Measurements from ENCODE around the gene PI4KA. TPM values are rescaled to one million over a fixed set of nuclear protein-coding genes. Genes with fewer than 3 reads are reported as not detected.
"Not testable (repeated sequence)": the region's sequence is repeated elsewhere in the genome, so short reads cannot be mapped to it uniquely, and the experiment has no call there.

Gene PI4KA
- total RNA-seq, 5 donors from 2014 or later (not counting 1 experiment from before 2014, with no cell fraction given): 135 to 187 (median 143) TPM

- CTCF ChIA-PET: no interaction called here
- H3K27ac Mint-ChIP-seq: no peak overlapping the region
- peaks cover 19 to 33% of the 10 kb centered on the region in 2 donors for H3K27me3 Mint-ChIP-seq
- H3K4me3 Mint-ChIP-seq: no peak overlapping the region
- no peaks in the 10 kb centered on the region for H3K9me3 Mint-ChIP-seq
- Histone ChIP-seq H3K4me1 (ENCODE audit: control insufficient read depth in 1 of 2, extremely low read depth in 1 of 2, insufficient read depth in 2 of 2, low read length in 2 of 2) (no peaks in the 10 kb centered on the region), H3K27me3 (replicated peaks in 1 of 2; ENCODE audit: control insufficient read depth in 2 of 2, extremely low read depth in 1 of 2, insufficient read depth in 2 of 2, low read length in 1 of 2) (no peaks in the 10 kb centered on the region), H3K27ac (ENCODE audit: low read length) (no peak overlapping the region), H3K9me3 (no peaks in the 10 kb centered on the region), H3K36me3 (ENCODE audit: control insufficient read depth in 2 of 2, extremely low read depth in 1 of 2, insufficient read depth in 1 of 2, low read length in 1 of 2) (no peaks in the 10 kb centered on the region), H3K4me3 (ENCODE audit: control insufficient read depth in 1 of 2, extremely low read depth in 1 of 2, low read length in 1 of 2) (no peak overlapping the region)
- POLR2A ChIA-PET: no interaction called here
- DNase-seq (no peak), ATAC-seq (replicated peaks in 1 of 4) (no peak)
- no peaks in the 10 kb centered on the region for H3K4me1 Mint-ChIP-seq
- H3K36me3 Mint-ChIP-seq: no peaks in the 10 kb centered on the region
- no CpG with 5 or more reads among the region's 2 CpGs for WGBS (ENCODE audit: insufficient coverage)
Measured at GRCh38 chr22:20677684-20678242, 180.8 kb downstream of the PI4KA start.

- H3K27me3 ChIP-seq (replicated peaks in 1 of 2; ENCODE audit: control insufficient read depth in 2 of 2, extremely low read depth in 1 of 2, insufficient read depth in 2 of 2, low read length in 1 of 2); H3K9me3 ChIP-seq; H3K36me3 ChIP-seq (ENCODE audit: control insufficient read depth in 2 of 2, extremely low read depth in 1 of 2, insufficient read depth in 1 of 2, low read length in 1 of 2); ATAC-seq (replicated peaks in 1 of 4); H3K36me3 Mint-ChIP-seq; H3K4me3 ChIP-seq (ENCODE audit: control insufficient read depth in 1 of 2, extremely low read depth in 1 of 2, low read length in 1 of 2); H3K4me3 Mint-ChIP-seq; H3K4me1 Mint-ChIP-seq; H3K4me1 ChIP-seq (ENCODE audit: control insufficient read depth in 1 of 2, extremely low read depth in 1 of 2, insufficient read depth in 2 of 2, low read length in 2 of 2); CTCF ChIA-PET; POLR2A ChIA-PET; DNase-seq; H3K9me3 Mint-ChIP-seq; H3K27ac ChIP-seq (ENCODE audit: low read length); H3K27ac Mint-ChIP-seq: not testable (repeated sequence)
- H3K27me3 Mint-ChIP-seq: peaks cover 19 to 41% of the 10 kb centered on the region in 2 donors
- no CpG with 5 or more reads among the region's 1 CpG for WGBS (ENCODE audit: insufficient coverage)
Measured at GRCh38 chr22:20675613-20676012, 183.0 kb downstream of the PI4KA start.

GRCh38 chr22:20674998-20675397 lies 183.6 kb downstream of the PI4KA start:
- Mint-ChIP-seq H3K27ac (no peak overlapping the region), H3K4me3 (no peak overlapping the region), H3K36me3 (no peaks in the 10 kb centered on the region), H3K4me1 (peaks cover 0 to 3% (median 0%) of the 10 kb centered on the region in 3 donors), H3K9me3 (no peaks in the 10 kb centered on the region), H3K27me3 (peaks cover 19 to 42% of the 10 kb centered on the region in 2 donors)
- peaks cover 0 to 12% of the 10 kb centered on the region in 2 experiments for H3K27me3 ChIP-seq (replicated peaks in 1 of 2; ENCODE audit: control insufficient read depth in 2 of 2, extremely low read depth in 1 of 2, insufficient read depth in 2 of 2, low read length in 1 of 2)
- H3K4me3 ChIP-seq (ENCODE audit: control insufficient read depth in 1 of 2, extremely low read depth in 1 of 2, low read length in 1 of 2): no peak overlapping the region
- ChIA-PET POLR2A (no interaction called here), CTCF (interaction anchor here in 1 of 2 donors (0.6 kb wide), 1 partner anchor 257 kb away, joined by 3 read pairs; no protein-coding TSS in a partner anchor)
- H3K9me3 ChIP-seq: no peaks in the 10 kb centered on the region
- no peak for DNase-seq
- H3K4me1 ChIP-seq (ENCODE audit: control insufficient read depth in 1 of 2, extremely low read depth in 1 of 2, insufficient read depth in 2 of 2, low read length in 2 of 2): no peaks in the 10 kb centered on the region
- no peaks in the 10 kb centered on the region for H3K36me3 ChIP-seq (ENCODE audit: control insufficient read depth in 2 of 2, extremely low read depth in 1 of 2, insufficient read depth in 1 of 2, low read length in 1 of 2)
- no peak overlapping the region for H3K27ac ChIP-seq (ENCODE audit: low read length)
- ATAC-seq (replicated peaks in 1 of 4): no peak

GRCh38 chr22:20673295-20674195 lies 185.1 kb downstream of the PI4KA start:
- peaks cover 0 to 3% (median 0%) of the 10 kb centered on the region in 3 donors for H3K4me1 Mint-ChIP-seq
- no peaks in the 10 kb centered on the region for H3K9me3 Mint-ChIP-seq
- H3K4me3 Mint-ChIP-seq: no peak overlapping the region
- no peak for ATAC-seq (replicated peaks in 1 of 4)
- peaks cover 14 to 41% of the 10 kb centered on the region in 2 donors for H3K27me3 Mint-ChIP-seq
- no peaks in the 10 kb centered on the region for H3K36me3 Mint-ChIP-seq
- 86% methylated on average over 1 of the region's 5 CpGs for WGBS (ENCODE audit: insufficient coverage)
- H3K27ac ChIP-seq (ENCODE audit: low read length): no peak overlapping the region
- no peaks in the 10 kb centered on the region for H3K4me1 ChIP-seq (ENCODE audit: control insufficient read depth in 1 of 2, extremely low read depth in 1 of 2, insufficient read depth in 2 of 2, low read length in 2 of 2)
- no peaks in the 10 kb centered on the region for H3K9me3 ChIP-seq
- H3K36me3 ChIP-seq (ENCODE audit: control insufficient read depth in 2 of 2, extremely low read depth in 1 of 2, insufficient read depth in 1 of 2, low read length in 1 of 2): no peaks in the 10 kb centered on the region
- H3K4me3 ChIP-seq (ENCODE audit: control insufficient read depth in 1 of 2, extremely low read depth in 1 of 2, low read length in 1 of 2): no peak overlapping the region
- POLR2A ChIA-PET: no interaction called here
- H3K27ac Mint-ChIP-seq: no peak overlapping the region
- CTCF ChIA-PET: interaction anchor here in 1 of 2 donors (0.5 to 0.9 kb wide), 2 partner anchors 213 to 255 kb away, joined by 3 read pairs; no protein-coding TSS in a partner anchor
- peaks cover 0 to 26% of the 10 kb centered on the region in 2 experiments for H3K27me3 ChIP-seq (replicated peaks in 1 of 2; ENCODE audit: control insufficient read depth in 2 of 2, extremely low read depth in 1 of 2, insufficient read depth in 2 of 2, low read length in 1 of 2)
- DNase-seq: no peak

GRCh38 chr22:20672732-20673131 lies 185.9 kb downstream of the PI4KA start:
- H3K36me3 Mint-ChIP-seq: no peaks in the 10 kb centered on the region
- no peaks in the 10 kb centered on the region for H3K36me3 ChIP-seq (ENCODE audit: control insufficient read depth in 2 of 2, extremely low read depth in 1 of 2, insufficient read depth in 1 of 2, low read length in 1 of 2)
- H3K4me3 Mint-ChIP-seq: no peak overlapping the region
- WGBS (ENCODE audit: insufficient coverage): no CpG with 5 or more reads among the region's 3 CpGs
- ChIA-PET POLR2A (no interaction called here), CTCF (interaction anchor here in 1 of 2 donors (0.9 kb wide), 1 partner anchor 255 kb away, joined by 3 read pairs; no protein-coding TSS in a partner anchor)
- H3K27me3 Mint-ChIP-seq: peaks cover 14 to 39% of the 10 kb centered on the region in 2 donors
- no peak overlapping the region for H3K4me3 ChIP-seq (ENCODE audit: control insufficient read depth in 1 of 2, extremely low read depth in 1 of 2, low read length in 1 of 2)
- no peak overlapping the region for H3K27ac ChIP-seq (ENCODE audit: low read length)
- H3K4me1 Mint-ChIP-seq: peaks cover 0 to 3% (median 0%) of the 10 kb centered on the region in 3 donors
- H3K9me3 Mint-ChIP-seq: no peaks in the 10 kb centered on the region
- peaks cover 0 to 29% of the 10 kb centered on the region in 2 experiments for H3K27me3 ChIP-seq (replicated peaks in 1 of 2; ENCODE audit: control insufficient read depth in 2 of 2, extremely low read depth in 1 of 2, insufficient read depth in 2 of 2, low read length in 1 of 2)
- no peaks in the 10 kb centered on the region for H3K4me1 ChIP-seq (ENCODE audit: control insufficient read depth in 1 of 2, extremely low read depth in 1 of 2, insufficient read depth in 2 of 2, low read length in 2 of 2)
- no peak overlapping the region for H3K27ac Mint-ChIP-seq
- no peak for DNase-seq
- no peaks in the 10 kb centered on the region for H3K9me3 ChIP-seq
- ATAC-seq (replicated peaks in 1 of 4): no peak

GRCh38 chr22:20672082-20672424 lies 186.6 kb downstream of the PI4KA start:
- ChIA-PET CTCF (no interaction called here), POLR2A (no interaction called here)
- no peaks in the 10 kb centered on the region for H3K9me3 Mint-ChIP-seq
- no CpG with 5 or more reads among the region's 5 CpGs for WGBS (ENCODE audit: insufficient coverage)
- Histone ChIP-seq H3K36me3 (ENCODE audit: control insufficient read depth in 2 of 2, extremely low read depth in 1 of 2, insufficient read depth in 1 of 2, low read length in 1 of 2) (no peaks in the 10 kb centered on the region), H3K27ac (ENCODE audit: low read length) (no peak overlapping the region), H3K27me3 (replicated peaks in 1 of 2; ENCODE audit: control insufficient read depth in 2 of 2, extremely low read depth in 1 of 2, insufficient read depth in 2 of 2, low read length in 1 of 2) (peaks cover 0 to 29% of the 10 kb centered on the region in 2 experiments), H3K4me3 (ENCODE audit: control insufficient read depth in 1 of 2, extremely low read depth in 1 of 2, low read length in 1 of 2) (no peak overlapping the region), H3K4me1 (ENCODE audit: control insufficient read depth in 1 of 2, extremely low read depth in 1 of 2, insufficient read depth in 2 of 2, low read length in 2 of 2) (no peaks in the 10 kb centered on the region), H3K9me3 (no peaks in the 10 kb centered on the region)
- ATAC-seq (replicated peaks in 1 of 4) (no peak), DNase-seq (no peak)
- peaks cover 0 to 3% (median 0%) of the 10 kb centered on the region in 3 donors for H3K4me1 Mint-ChIP-seq
- H3K27me3 Mint-ChIP-seq: peaks cover 10 to 37% of the 10 kb centered on the region in 2 donors
- no peak overlapping the region for H3K4me3 Mint-ChIP-seq
- H3K27ac Mint-ChIP-seq: no peak overlapping the region
- H3K36me3 Mint-ChIP-seq: no peaks in the 10 kb centered on the region
